KMS-11 (cell line): ENCODE results near the gene UBR3.
"Not testable (repeated sequence)": the region's sequence is repeated elsewhere in the genome, so short reads cannot be mapped to it uniquely, and the experiment has no call there.

Experiments used
- H2AFZ ChIP-seq: fragments of 200-600 bp; sonication (generic); 2 replicates; pipeline ENCODE4 v1.6.1; 2016; ENCODE audit warnings: antibody characterized with exemption, mixed run types, low read depth
- H3K27ac ChIP-seq: fragments of 200-600 bp; sonication (generic); 2 replicates; pipeline ENCODE4 v1.6.1; 2016; ENCODE audit warnings: mild to moderate bottlenecking, mixed run types
- H3K27me3 ChIP-seq: fragments of 200-600 bp; sonication (generic); 2 replicates; pipeline ENCODE4 v1.6.1; 2017; ENCODE audit warnings: mild to moderate bottlenecking, low read depth, mixed run types, moderate library complexity; ENCODE audit not compliant: insufficient read depth
- H3K36me3 ChIP-seq: fragments of 200-600 bp; sonication (generic); 2 replicates; pipeline ENCODE4 v1.6.1; 2017; ENCODE audit warnings: mild to moderate bottlenecking, mixed run types; ENCODE audit not compliant: insufficient read depth
- H3K4me1 ChIP-seq: fragments of 200-600 bp; sonication (generic); 2 replicates; pipeline ENCODE4 v1.6.1; 2016; ENCODE audit warnings: mild to moderate bottlenecking, low read depth, mixed run types; ENCODE audit not compliant: poor library complexity, severe bottlenecking
- H3K4me2 ChIP-seq: fragments of 200-600 bp; sonication (generic); 2 replicates; pipeline ENCODE4 v1.7.0; 2016; ENCODE audit warnings: mild to moderate bottlenecking, mixed run types
- H3K4me3 ChIP-seq: fragments of 200-600 bp; sonication (generic); IDR thresholded peaks from 2 replicates; pipeline ENCODE4 v1.6.1; 2017; ENCODE audit warnings: low read depth, low read length, mixed read lengths; ENCODE audit not compliant: insufficient read depth
- H3K79me2 ChIP-seq: fragments of 200-600 bp; sonication (generic); 2 replicates; pipeline ENCODE4 v1.6.1; 2016; ENCODE audit warnings: low read depth, mixed run types; ENCODE audit not compliant: insufficient read depth
- H3K9ac ChIP-seq: fragments of 200-600 bp; sonication (generic); 2 replicates; pipeline ENCODE4 v1.6.1; 2016; ENCODE audit warnings: mild to moderate bottlenecking, mixed run types
- H4K20me1 ChIP-seq: fragments of 200-600 bp; sonication (generic); 2 replicates; pipeline ENCODE4 v1.6.1; 2016; ENCODE audit warnings: mild to moderate bottlenecking, mixed run types; ENCODE audit not compliant: insufficient read depth
- CTCF ChIP-seq: fragments of 200-600 bp; sonication (generic); conservative IDR thresholded peaks from 2 replicates; pipeline ENCODE4 v1.6.1; 2017; ENCODE audit warnings: low read depth, mild to moderate bottlenecking, antibody characterized with exemption, low read length, moderate library complexity, mixed read lengths

Gene UBR3

GRCh38 chr2:169806586-169806985, 20.7 kb upstream of the UBR3 start:
- Histone ChIP-seq H2AFZ (no peak overlapping the region), H4K20me1 (no peaks in the 10 kb centered on the region), H3K4me3 (no peak overlapping the region), H3K36me3 (peaks cover 21% of the 10 kb centered on the region), H3K4me1 (peaks cover 6% of the 10 kb centered on the region), H3K4me2 (no peak overlapping the region), H3K9ac (no peak overlapping the region), H3K27ac (no peak overlapping the region), H3K27me3 (no peaks in the 10 kb centered on the region), H3K79me2 (peaks cover 25% of the 10 kb centered on the region)
- TF ChIP-seq CTCF, result no peak

DNA sequence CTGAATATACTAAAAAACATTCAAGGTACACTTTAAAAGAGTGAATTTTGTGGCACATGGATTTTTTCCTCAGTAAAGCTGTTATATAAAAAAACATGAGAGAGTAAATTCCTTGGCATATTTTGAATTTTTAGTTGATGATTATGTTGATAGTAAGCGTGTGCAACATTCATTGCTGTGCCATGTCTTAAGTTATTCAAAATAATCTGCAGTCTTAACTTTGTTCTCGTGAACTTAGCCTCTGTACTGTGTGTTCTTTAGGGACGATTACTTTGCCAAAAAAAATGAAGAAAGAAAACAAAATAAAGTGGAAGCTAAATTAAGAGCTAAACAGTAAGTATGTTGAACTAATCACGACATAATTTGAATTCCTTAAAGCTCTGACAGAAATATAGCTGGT, 19.0 kb upstream of the UBR3 start:
- TF ChIP-seq CTCF, result no peak
- Histone ChIP-seq H3K4me3 (no peak overlapping the region), H3K4me1 (no peaks in the 10 kb centered on the region), H2AFZ (no peak overlapping the region), H3K36me3 (peaks cover 29% of the 10 kb centered on the region), H3K4me2 (no peak overlapping the region), H3K27me3 (no peaks in the 10 kb centered on the region), H4K20me1 (no peaks in the 10 kb centered on the region), H3K9ac (no peak overlapping the region), H3K27ac (no peak overlapping the region), H3K79me2 (peaks cover 9% of the 10 kb centered on the region)

DNA sequence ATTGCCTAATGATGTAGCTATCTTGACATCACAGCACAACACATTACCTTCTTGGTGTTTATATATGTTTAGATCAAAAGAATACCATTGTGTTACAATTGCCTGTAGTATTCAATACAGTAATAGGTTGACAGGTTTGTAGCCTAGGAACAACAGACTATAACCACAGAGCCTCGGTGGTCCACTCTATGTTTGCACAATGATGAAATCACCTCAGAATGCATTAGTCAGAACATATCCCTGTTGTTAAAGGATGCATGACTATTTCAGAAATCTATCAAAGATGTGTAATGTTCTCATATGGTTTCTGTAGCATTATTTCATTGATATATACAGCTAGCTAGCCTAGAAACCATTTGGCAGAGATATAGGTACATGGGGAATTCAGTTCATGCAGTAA, 11.4 kb upstream of the UBR3 start:
- no peak overlapping the region for H3K27ac ChIP-seq
- TF ChIP-seq CTCF, result no peak
- H3K79me2 ChIP-seq, result no peaks in the 10 kb centered on the region
- H3K9ac ChIP-seq, result no peak overlapping the region
- no peaks in the 10 kb centered on the region for H3K27me3 ChIP-seq
- no peak overlapping the region for H3K4me3 ChIP-seq
- H2AFZ ChIP-seq, result no peak overlapping the region
- H3K4me1 ChIP-seq, result peaks cover 6% of the 10 kb centered on the region
- peaks cover 9% of the 10 kb centered on the region; the same call in 1 of the 2 replicates for H3K36me3 ChIP-seq
- no peak overlapping the region for H3K4me2 ChIP-seq
- no peaks in the 10 kb centered on the region; the same call in 1 of the 2 replicates for H4K20me1 ChIP-seq

- H3K36me3 ChIP-seq, H2AFZ ChIP-seq, H3K4me2 ChIP-seq, H4K20me1 ChIP-seq, H3K9ac ChIP-seq, H3K4me3 ChIP-seq, H3K27ac ChIP-seq, H3K27me3 ChIP-seq: not testable (repeated sequence)
- peaks cover 10% of the 10 kb centered on the region for H3K4me1 ChIP-seq
- H3K79me2 ChIP-seq, result peaks cover 11% of the 10 kb centered on the region; the same call in 1 of the 2 replicates
Observed at GRCh38 chr2:169816961-169817360, 10.3 kb upstream of the UBR3 start.

DNA sequence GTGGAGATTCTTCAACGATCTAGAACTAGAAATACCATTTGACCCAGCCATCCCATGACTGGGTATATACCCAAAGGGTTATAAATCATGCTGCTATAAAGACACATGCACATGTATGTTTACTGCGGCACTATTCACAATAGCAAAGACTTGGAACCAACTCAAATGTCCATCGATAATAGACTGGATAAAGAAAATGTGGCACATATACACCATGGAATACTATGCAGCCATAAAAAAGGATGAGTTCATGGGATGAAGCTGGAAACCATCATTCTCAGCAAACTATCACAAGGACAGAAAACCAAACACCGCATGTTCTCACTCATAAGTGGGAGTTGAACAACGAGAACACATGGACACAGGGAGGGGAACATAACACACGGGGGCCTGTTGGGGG, 9.9 kb upstream of the UBR3 start:
- H3K4me2 ChIP-seq, H3K27me3 ChIP-seq, H2AFZ ChIP-seq, H3K36me3 ChIP-seq, H3K4me3 ChIP-seq, H4K20me1 ChIP-seq, H3K9ac ChIP-seq, H3K27ac ChIP-seq: not testable (repeated sequence)
- H3K4me1 ChIP-seq, result peaks cover 13% of the 10 kb centered on the region
- peaks cover 15% of the 10 kb centered on the region; the same call in 1 of the 2 replicates for H3K79me2 ChIP-seq
